Activated T-cell treated with anti-CD3 and anti-CD28 coated beads, Interleukin-2, amount 50 U/mL, for 48 hours (primary cell): Measurements from ENCODE around the gene MIOS.

Source experiments
- DNase-seq, 2 experiments: peaks; one replicate each; pipeline ENCODE4 v3.0.0-alpha.2; 2020

Gene MIOS

DNA sequence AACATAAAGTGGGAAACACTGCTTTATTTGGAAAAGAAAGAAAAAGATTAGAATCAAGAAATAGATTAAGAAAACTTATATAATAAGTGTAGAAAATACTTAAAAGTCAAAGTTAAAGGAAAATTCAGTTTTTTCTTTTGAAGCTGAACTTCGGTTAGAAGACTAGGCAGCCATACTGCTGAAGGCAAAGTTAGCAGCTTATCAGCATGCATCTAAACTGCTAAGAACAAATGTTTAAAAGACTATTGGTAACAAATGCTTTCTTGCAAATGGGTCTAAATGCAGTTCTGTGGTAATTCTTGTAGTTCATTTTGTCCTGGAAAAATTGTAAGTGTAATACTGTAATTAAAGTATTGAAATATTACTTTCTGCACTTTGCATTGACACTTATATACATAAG is 18.0 kb downstream of the MIOS start:
- DNase-seq = no peak

- no peak for DNase-seq
These were observed 18.7 kb downstream of the MIOS start for GRCh38 chr7:7585241-7585928.

DNA sequence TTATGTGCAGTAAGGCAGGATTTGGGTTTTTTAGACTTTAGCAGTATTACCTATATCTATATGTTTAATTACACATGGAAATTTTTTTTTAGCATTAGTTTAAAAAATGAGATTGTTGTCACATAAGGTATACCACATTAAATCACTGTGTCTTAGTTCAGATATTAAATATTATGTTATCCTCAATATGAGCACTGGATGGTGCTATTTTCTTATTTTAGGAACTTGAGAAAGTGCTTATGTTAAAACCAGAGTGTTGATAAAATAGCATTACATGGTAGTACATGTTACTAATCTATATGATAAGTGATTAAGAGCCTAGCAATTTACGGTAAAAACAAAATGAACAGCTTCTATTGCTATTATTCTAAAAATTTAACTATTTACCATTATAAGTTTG is 28.8 kb downstream of the MIOS start:
- DNase-seq = no peak

- DNase-seq = no peak
These were observed 29.5 kb downstream of the MIOS start for GRCh38 chr7:7596176-7596575.

DNA sequence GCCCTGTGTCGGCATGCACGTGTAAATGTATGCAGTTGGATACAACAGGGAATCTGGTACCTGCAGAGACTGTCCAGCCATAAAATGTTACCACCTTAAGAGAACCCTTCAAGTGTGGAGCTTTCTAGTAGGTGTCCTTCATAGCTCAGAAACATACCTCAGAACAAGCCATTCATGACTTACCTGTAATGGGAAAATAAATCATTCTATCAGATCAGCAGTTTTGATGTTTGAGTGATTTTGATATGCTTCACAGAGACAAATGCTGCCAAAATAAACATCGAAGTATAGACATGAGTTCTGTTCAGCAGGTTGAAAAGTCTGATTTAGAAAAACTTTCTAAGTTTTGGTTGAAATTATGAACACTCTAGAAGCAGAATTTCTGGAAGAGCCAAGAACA is 40.3 kb downstream of the MIOS start:
- no peak for DNase-seq

DNA sequence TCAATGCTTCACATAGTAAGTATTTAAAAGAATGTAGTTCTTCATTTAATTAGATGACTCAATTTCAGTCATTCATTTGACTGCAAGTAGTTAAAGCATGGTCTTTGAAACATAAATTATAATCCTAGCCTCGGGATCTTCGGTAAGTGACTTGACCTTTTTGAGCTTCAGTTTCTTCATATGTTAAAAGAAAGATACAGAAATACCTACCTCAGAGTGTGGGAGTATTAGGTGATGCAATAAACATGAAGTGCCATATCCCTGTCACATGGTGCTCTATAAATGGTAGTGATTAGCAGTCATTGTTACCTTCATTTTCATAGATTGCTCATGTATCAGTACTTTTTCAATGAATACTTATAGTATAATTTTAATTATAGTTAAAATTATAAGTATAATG is 42.6 kb downstream of the MIOS start:
- no peak for DNase-seq

- no peak for DNase-seq
These were observed 45.8 kb downstream of the MIOS start for GRCh38 chr7:7612519-7612918.

DNA sequence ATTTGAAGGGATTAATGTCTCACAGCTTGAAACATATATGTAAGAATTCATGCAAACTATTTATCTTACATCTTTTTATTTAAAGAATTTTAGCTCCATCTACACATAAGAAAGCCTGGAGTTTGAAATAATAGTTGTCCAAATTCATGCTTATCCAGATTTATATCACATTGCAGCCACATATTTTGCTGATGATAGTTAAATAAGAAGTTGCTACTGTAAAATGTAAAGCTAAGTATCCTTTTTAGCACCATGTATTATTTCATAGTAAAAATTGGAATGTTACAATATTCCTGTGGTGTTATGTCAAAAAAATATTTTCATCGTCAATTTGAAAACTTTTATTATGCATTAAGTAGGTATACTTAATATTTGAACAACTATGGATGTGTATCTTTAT is 46.5 kb downstream of the MIOS start:
- DNase-seq = no peak

DNA sequence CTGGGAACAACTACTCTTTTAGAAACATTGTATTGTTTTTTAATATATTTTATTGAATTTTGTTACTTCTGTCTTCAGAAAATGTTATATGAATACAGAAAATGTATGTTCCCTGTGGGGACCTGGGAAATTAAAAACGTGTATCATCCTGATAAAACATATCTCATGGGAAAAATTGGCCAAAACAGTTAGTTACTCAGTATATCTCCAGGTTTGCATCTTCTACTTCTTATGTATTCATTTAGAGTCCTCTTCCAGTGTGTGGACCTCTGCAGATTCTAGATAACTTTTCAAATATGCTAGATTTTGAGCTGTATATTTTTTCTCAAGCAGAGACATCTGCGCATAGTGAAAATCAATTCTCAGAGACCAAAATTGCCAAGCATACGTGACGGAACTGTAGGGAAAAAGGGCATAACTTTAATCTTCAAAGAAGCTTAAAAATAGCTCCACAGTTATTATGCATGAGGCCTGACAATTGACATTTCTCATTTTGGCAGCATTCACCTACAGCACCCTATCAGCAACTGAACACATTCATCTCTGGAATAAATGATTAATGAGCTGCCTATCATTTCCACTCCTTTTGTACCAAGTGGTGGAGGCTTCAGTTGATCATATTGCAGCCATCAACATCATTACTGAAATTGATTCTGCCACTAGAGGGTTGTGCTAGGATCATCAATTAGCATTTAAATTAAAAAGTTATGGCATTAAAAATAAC is 47.5 kb downstream of the MIOS start:
- no peak for DNase-seq

GRCh38 chr7:7617550-7617949 is 50.9 kb downstream of the MIOS start:
- DNase-seq = no peak

GRCh38 chr7:7618410-7618809 is 51.7 kb downstream of the MIOS start:
- no peak for DNase-seq

GRCh38 chr7:7620236-7620635 is 53.6 kb downstream of the MIOS start:
- no peak for DNase-seq

GRCh38 chr7:7620644-7621210 is 54.0 kb downstream of the MIOS start:
- DNase-seq = no peak

DNA sequence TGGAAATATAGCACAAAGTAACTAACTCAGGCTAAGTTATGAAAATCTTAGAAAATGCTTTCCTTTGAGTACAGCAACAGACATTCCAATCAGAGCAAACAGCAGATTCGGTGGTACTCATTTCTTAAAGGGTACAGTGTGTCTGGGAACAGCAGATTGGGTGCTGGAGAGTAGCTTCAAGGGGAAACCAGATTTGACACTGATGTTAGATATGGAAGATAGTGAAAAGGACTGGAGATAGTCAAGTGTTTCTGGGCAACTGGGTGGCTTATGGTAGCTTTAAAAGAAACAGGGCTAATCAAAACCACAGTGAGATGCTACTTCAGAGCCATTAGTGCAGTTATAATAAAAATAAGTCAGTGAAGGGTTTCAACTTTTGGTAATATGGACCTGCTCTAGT is 61.8 kb downstream of the MIOS start:
- DNase-seq = no peak

GRCh38 chr7:7630626-7631329 is 64.1 kb downstream of the MIOS start:
- no peak for DNase-seq

- DNase-seq = no peak
These were observed 72.7 kb downstream of the MIOS start for GRCh38 chr7:7639421-7639820.

DNA sequence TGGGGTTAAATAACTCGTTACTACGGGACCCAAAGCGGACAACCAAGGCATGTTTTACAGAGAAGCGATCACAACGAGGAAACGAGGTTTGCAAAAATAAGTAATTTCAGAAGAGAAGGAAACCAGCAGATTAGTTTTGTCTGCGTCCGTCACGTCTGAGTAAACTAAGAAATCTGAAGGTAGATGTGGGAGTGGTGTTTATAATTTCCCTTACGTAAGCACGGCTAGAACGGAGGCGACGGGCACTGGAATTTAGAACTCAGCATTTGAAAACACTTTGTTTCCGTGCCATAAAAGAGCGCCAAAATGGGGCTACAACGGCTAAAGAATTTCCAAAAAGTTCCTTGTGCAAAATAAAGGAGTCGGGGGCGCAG is 73.2 kb downstream of the MIOS start:
- no peak for DNase-seq

- DNase-seq = peak; percentile 96 to 97
These were observed 73.8 kb downstream of the MIOS start, which contains the start of gene UMAD1 for GRCh38 chr7:7640221-7641128. Gene UMAD1 (plus strand): TSS chr7:7640752. CDS start chr7:7673372, 32,620 bp downstream.

DNA sequence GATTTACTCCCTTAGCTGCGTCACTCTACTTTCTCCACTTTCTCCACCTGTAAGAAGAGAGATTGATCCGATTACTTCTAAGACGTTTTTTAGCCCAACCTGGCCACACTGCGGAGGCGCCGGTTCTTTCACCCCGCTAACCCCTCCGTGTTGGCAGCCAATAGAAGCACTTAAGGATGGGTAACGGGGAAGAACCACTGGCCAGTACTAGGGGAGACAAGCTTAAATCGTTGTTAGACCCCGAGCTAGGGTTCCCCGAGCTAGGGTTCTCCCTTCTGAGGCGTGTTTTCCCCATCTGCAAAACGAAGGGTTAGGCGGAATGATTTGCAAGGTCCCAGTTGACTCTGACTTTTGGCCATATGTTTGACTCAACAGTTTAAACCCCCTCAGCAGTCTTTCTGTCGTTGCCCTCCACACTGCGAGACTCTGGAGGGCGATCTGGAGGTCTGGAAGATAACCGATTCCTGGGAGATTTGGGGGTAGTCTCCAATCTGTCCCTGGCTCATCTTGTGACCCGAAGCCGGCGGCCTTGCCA is 74.5 kb downstream of the MIOS start:
- DNase-seq = no peak

DNA sequence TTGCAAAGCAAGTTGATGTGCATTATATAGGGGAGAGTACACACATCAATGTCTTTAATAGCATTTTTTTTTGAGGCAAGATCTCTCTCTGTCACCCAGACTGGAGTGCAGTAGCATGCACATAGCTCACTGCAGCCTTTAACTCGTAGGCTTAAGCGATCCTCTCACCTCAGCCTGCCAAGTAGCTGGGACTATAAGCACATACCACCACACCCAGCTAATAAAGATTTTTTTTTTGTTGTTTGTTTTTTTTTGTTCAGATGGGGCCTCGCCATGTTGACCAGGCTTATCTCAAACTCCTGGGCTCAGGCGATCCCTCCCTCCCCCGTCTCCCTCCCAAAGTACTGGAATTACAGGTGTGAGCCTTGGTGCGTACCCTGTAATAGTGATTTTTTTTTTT is 75.4 kb downstream of the MIOS start:
- no peak for DNase-seq

DNA sequence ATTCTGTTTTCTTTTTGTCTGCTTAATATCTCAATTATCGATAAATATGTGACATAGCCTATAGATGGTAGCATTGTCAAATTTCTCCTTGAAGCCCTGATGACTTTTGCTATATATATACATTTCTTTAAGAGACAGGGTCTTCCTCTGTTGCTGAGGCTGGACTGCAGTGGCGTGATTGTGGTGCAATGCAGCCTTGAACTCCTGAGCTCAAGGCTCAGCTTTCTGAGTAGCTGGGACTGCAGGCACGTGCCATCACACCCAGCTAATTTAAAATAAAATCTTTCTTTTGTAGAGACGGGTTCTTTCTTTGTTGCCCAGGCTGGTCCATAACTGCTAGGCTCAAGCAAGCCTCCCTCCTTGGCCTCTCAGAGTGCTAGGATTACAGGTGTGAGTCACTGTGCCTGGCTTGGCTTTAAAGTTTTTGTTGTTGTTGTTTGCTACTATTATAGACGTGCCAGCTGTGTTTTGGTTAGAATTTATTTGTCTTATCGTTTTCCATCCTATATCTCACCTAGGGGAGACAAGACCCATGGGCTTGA is 80.9 kb downstream of the MIOS start:
- DNase-seq = no peak

GRCh38 chr7:7650682-7651206 is 84.1 kb downstream of the MIOS start:
- DNase-seq = no peak
